ENCODE results near the gene ZNF680.
"Not testable (repeated sequence)": the region's sequence is repeated elsewhere in the genome, so short reads cannot be mapped to it uniquely, and the experiment has no call there.

ZNF680 gene

DNA sequence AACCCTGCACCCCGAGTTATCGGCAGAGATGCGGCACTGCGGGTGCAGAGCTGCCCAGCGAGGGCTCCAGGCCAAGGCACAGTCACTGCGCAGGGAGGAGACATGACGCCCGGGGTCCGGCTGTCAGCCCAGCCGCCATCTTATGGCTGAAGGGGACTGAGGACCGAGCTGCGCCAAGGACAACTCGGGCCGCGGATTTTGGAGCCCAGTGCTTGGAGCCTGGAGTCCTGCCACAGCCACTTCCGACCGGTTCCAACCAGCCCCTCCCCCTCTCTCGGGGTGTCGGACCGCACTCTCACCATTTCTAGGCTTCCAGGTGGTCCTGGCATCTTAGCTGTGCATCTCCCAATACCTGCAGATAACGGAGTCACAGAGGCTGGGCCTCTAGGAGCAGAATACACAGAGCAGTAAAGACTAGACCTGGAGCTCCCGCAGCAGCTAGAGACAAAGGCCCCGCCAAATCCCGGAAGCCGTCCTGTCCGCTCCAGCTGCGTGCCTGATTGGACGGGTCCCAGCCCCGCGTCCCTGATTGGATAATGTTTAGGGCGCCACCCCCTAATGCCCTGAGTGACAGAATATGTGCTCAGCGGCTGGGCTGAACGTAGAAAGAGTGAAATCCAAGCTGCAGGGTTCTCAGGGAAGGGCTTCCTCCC, at the start of gene ZNF680:
TSS of gene ZNF680 (minus strand) at position 446 of the 653 bp plus-strand sequence. CDS start at position 329, 117 bp downstream.
- peak; percentile 92 to 93 for DNase-seq

GRCh38 chr7:64612452-64612851, 49.6 kb upstream of the ZNF680 start:
- no peak for DNase-seq

- no peak for DNase-seq
Measured at GRCh38 chr7:64611717-64612116, 48.8 kb upstream of the ZNF680 start.

DNA sequence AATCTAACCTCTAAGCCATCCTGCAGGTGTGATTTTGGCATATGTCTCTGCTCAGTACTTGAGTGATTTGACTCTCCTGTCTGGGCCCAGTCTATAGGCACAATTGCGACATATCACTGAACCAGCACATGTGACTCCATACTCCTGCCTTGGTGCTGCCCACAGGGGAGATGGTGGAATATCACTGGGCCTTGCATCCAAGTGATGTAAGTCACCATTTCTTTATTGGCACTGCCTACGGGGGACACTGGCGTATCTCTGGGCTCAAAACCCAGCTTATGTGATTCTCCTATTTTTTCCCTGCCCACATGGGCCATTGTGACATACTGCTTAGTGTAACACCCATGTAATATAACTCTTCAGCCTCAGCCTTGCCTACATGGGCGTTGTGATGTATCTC, 48.1 kb upstream of the ZNF680 start:
- DNase-seq: no peak

DNA sequence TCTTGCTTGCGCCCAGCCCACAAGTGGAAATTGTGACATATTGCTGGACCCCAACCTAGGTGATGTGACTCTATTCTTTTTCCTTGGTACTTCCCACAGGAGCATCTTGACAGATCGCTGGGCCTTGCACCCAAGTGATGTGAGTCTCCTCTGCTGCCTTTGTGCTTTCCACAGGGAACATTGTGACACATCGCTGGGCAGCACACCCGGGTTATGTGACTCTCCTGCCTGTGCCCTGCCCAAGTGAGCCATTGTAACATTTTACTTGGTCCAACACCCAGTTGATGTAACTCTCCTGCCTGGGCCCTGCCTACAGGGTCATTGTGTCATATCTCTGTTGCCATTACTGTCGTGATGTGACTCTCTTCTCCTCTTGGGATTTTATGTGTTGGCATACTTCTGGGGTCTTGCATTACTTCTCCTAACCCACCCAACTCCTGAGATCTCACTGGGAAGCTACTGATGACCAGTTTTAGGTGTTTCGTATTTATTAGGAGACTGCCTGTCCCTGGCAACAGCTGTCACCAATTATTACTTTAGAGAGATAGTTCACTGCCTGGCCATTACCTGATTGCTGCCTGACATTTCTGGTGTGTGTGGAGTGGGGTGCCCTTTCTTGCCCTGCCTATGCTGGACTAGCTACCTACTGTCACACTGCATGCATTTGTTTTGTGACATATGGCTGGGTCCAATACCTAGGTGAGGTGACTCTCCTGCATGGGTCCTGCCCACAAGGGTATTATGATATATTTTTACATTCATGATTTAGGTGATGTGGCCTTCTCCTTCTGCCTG, 45.4 kb upstream of the ZNF680 start:
- no peak for DNase-seq

DNA sequence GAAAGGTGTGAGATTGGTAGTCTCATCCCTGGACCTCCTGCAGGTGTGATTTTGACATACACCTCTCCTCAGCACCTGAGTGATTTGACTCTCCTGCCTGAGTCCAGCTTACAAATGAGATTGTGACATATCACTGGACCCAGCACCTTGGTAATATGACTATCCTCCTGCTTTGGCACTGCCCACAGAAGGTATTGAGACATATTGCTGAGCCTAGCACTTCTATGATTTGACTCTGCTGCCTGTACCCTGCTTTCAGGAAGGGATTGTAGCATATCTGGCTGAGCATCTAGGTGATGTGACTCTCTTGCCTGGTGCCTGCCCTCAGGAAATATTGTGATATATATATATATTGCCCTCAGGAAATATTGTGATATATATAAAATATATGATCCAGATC, 43.5 kb upstream of the ZNF680 start:
- DNase-seq: no peak

DNA sequence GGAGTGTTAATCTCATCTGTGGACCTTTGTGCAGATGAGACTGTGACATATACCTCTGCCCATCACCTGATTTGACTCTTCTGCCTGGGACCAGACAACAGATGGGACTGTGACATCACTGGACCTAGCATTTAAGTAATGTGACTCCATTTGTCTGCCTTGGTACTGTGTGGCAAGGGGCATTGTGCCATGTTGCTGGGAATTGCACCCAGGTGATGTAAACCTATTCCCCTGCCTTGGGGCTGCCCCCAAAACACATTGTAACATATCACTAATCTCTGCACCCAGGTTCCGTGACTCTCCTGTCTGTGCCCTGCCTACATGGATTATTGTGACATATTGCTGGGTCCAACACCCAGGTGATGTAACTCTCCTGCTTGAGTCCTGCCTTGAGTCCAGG, 40.4 kb upstream of the ZNF680 start:
- no peak for DNase-seq

- DNase-seq: no peak
Measured at GRCh38 chr7:64602518-64602917, 39.6 kb upstream of the ZNF680 start.

GRCh38 chr7:64602086-64602485, 39.2 kb upstream of the ZNF680 start:
- DNase-seq: no peak

DNA sequence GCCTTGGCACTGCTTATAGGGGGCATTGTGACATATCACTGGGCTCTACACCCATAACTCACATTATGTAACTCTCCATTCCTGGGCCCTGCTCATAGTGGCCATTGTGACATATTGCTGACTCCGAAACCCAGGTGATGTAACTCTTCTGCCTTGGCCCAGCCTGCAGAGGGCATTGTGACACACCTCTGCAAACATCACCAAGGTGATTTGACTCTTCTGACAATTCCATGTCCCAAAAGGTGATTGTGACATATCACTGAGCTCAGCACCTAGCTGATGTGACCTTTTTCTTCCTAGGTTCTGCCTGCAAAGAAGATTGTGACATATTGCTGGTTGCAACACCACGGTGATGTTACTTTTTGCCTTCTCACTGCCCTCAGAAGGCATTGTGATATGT, 36.5 kb upstream of the ZNF680 start:
- DNase-seq: no peak

- DNase-seq: no peak
Measured at GRCh38 chr7:64590971-64591370, 28.1 kb upstream of the ZNF680 start.

GRCh38 chr7:64581926-64582894, 19.3 kb upstream of the ZNF680 start:
- no peak for DNase-seq

- DNase-seq: no peak
Measured at GRCh38 chr7:64581391-64581790, 18.5 kb upstream of the ZNF680 start.

DNA sequence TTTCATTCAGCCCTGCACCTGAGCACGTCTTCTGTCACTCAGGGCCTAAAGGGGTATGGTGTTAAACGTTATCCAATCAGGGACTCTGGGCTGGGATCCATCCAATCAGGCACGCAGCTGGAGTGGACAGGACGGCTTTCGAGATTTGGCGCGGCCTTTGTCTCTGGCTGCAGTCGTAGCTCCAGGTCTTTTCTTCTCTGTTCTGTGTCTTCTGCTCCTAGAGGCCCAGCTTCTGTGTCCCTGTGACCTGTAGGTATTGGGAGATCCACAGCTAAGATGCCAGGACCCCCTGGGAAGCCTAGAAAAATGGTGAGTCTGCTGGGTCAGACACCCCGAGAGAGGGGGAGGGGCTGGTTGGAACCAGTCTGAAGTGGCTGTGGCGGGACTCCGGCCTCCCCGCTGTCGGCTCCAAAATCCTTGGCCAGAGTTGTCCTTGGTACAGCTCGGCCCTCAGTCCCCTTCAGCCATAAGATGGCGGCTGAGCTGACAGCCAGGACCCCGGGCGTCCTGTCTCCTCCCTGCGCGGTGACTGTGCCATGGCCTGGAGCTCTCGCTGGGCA, 11.7 kb upstream of the ZNF680 start:
- no peak for DNase-seq

DNA sequence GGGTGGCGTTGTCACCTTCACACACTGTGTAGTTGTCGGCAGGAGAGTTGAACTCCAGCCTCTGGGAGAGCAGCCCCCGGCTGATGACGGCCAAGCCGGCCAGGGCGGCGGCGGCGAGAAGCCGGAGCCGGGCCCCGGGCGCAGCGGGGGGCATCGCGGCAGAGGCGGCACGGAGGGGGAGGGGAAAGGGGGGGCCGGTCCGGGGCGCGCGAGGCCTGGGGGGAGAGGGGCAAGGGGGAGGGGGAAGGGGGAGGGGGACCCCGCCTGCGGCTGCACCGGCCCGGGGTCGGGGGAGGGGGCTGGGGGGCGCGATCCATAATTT, 7.4 kb upstream of the ZNF680 start:
- not testable (repeated sequence) for DNase-seq

GRCh38 chr7:64569372-64570283, 6.8 kb upstream of the ZNF680 start:
- peak; percentile 47 to 49 for DNase-seq

GRCh38 chr7:64562256-64562625, 630 bp downstream of the ZNF680 start:
- peak in 1 of 2 donors; percentile 38 for DNase-seq

DNA sequence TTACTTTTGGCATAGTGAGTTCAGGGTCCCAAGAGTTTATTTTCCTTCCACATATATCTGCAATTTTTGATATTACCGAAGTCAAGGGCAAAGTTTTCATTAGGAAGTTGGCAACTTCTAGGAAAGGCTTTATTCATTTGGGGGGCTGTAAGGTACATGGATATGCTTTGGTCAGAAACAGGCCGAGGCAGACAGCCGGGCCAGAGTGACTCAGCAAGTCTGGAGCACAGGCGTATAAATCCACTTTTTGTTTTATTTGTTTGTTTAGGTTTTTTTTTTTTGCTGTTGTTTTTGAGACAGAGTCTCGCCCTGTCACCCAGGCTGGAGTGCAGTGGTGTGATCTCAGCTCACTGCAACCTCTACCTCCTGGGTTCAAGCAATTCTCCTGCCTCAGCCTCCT, 3.7 kb downstream of the ZNF680 start:
- DNase-seq: no peak

DNA sequence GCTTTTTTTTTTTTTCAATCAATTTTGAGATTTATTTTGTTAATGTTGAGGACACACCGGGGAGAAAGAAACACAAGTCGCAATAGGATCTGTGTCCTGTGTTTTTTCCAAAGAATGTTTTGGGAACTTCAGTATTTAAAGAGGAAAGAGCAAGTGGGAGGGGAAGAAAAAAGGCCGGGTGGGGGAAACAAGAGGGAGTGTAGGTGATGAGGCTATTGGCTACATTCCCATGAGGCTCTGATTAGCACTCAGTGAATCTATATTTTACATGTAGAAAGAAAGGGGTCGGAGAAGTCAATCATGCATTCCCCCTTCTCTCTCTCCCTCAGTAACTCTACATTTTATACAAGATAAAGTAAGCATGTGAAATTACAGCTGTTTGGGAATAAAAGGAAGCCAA, 4.1 kb downstream of the ZNF680 start:
- DNase-seq: no peak

DNA sequence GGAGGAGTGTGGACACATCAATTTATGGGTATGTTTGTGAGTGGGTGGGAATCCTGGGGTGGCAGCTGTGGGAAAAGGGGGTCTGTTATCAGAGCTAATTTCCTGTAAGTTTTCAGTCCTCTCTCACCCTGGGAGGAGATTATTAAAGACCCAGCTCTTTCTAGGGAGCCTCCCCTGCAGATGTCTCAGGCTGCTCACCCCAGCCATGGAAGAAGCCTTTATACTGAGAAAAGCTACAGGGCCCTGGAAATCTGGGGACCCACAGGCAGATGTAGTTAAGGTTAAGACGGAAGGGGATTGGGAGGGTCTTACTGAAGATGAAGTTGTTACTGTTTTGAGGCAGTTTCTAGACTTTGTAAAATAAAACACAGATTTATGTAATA, 4.6 kb downstream of the ZNF680 start:
- no peak for DNase-seq

- DNase-seq: no peak
Measured at GRCh38 chr7:64557601-64558322, 5.1 kb downstream of the ZNF680 start.

Measured in CD4-positive, alpha-beta T cell treated with Interleukin-4 for 1 hour (primary cell).